GM18873 (cell line): ENCODE results near the gene FBXL17.

ENCODE experiments used
- ATAC-seq: cut with Tn5 transposase; IDR thresholded peaks from one replicate; pipeline ENCODE4 v1.9.1; 2021; ENCODE audit warnings: mild to moderate bottlenecking, moderate library complexity, moderate number of reproducible peaks; ENCODE audit not compliant: unreplicated experiment, low FRiP score

The FBXL17 gene

GRCh38 chr5:107975568-107975967 is 406.3 kb downstream of the FBXL17 start:
- ATAC-seq: no peak

GRCh38 chr5:107971846-107972245 is 410.1 kb downstream of the FBXL17 start:
- no peak for ATAC-seq

GRCh38 chr5:107969847-107970246 is 412.1 kb downstream of the FBXL17 start:
- no peak for ATAC-seq

GRCh38 chr5:107968998-107969397 is 412.9 kb downstream of the FBXL17 start:
- no peak for ATAC-seq

- no peak for ATAC-seq
These were observed 413.5 kb downstream of the FBXL17 start for GRCh38 chr5:107968406-107968843.

GRCh38 chr5:107966201-107966600 is 415.7 kb downstream of the FBXL17 start:
- no peak for ATAC-seq

- no peak for ATAC-seq
These were observed 417.2 kb downstream of the FBXL17 start for GRCh38 chr5:107964722-107965121.

- no peak for ATAC-seq
These were observed 422.2 kb downstream of the FBXL17 start for GRCh38 chr5:107959573-107960279.

GRCh38 chr5:107958861-107959260 is 423.0 kb downstream of the FBXL17 start:
- ATAC-seq: no peak

- no peak for ATAC-seq
These were observed 423.5 kb downstream of the FBXL17 start for GRCh38 chr5:107958432-107958831.

- ATAC-seq: no peak
These were observed 424.8 kb downstream of the FBXL17 start for GRCh38 chr5:107957051-107957450.

- no peak for ATAC-seq
These were observed 426.6 kb downstream of the FBXL17 start for GRCh38 chr5:107955321-107955720.

GRCh38 chr5:107954254-107954653 is 427.6 kb downstream of the FBXL17 start:
- no peak for ATAC-seq

- no peak for ATAC-seq
These were observed 429.4 kb downstream of the FBXL17 start for GRCh38 chr5:107952450-107952849.

- ATAC-seq: no peak
These were observed 430.6 kb downstream of the FBXL17 start for GRCh38 chr5:107951309-107951708.

GRCh38 chr5:107950776-107951175 is 431.1 kb downstream of the FBXL17 start:
- no peak for ATAC-seq

GRCh38 chr5:107949688-107950341 is 432.1 kb downstream of the FBXL17 start:
- no peak for ATAC-seq

- no peak for ATAC-seq
These were observed 433.5 kb downstream of the FBXL17 start for GRCh38 chr5:107948377-107948776.

GRCh38 chr5:107945061-107945460 is 436.8 kb downstream of the FBXL17 start:
- no peak for ATAC-seq

- no peak for ATAC-seq
These were observed 438.0 kb downstream of the FBXL17 start for GRCh38 chr5:107943923-107944322.

- no peak for ATAC-seq
These were observed 440.9 kb downstream of the FBXL17 start for GRCh38 chr5:107941036-107941435.
